Measurements from ENCODE around the gene DNAJC28. TPM values are rescaled to one million over a fixed set of nuclear protein-coding genes. Genes with fewer than 3 reads are reported as not detected.
"Not testable (repeated sequence)": the region's sequence is repeated elsewhere in the genome, so short reads cannot be mapped to it uniquely, and the experiment has no call there.

The DNAJC28 gene
- total RNA-seq, 1 donor from 2014 or later: 6.5 TPM

- DNase-seq (ENCODE audit: low spot score in 2 of 2) (no peak), FAIRE-seq (no peak)
Observed at GRCh38 chr21:33481314-33481943, 10.1 kb downstream of the DNAJC28 start.

- DNase-seq (ENCODE audit: low spot score in 2 of 2) (no peak), FAIRE-seq (no peak)
Observed at GRCh38 chr21:33480481-33481103, 10.9 kb downstream of the DNAJC28 start.

- FAIRE-seq: no peak
- peak; percentile 95 to 98 for DNase-seq (ENCODE audit: low spot score in 2 of 2)
Observed at GRCh38 chr21:33479679-33480480, 11.6 kb downstream of the DNAJC28 start, which contains the start of gene TMEM50B. TSS of gene TMEM50B (minus strand) at chr21:33479974. CDS start at chr21:33468885, 11,089 bp downstream.

GRCh38 chr21:33478935-33479678 is 12.4 kb downstream of the DNAJC28 start:
- DNase-seq (ENCODE audit: low spot score in 2 of 2): peak; percentile 37 to 54
- FAIRE-seq: no peak

- no peak for FAIRE-seq
- DNase-seq (ENCODE audit: low spot score in 2 of 2): no peak
Observed at GRCh38 chr21:33478182-33478581, 13.3 kb downstream of the DNAJC28 start.

- DNase-seq (ENCODE audit: low spot score in 2 of 2) (no peak), FAIRE-seq (no peak)
Observed at GRCh38 chr21:33477066-33477465, 14.4 kb downstream of the DNAJC28 start.

GRCh38 chr21:33473344-33473743 is 18.2 kb downstream of the DNAJC28 start:
- no peak for DNase-seq (ENCODE audit: low spot score in 2 of 2)
- no peak for FAIRE-seq

GRCh38 chr21:33470701-33471100 is 20.8 kb downstream of the DNAJC28 start:
- FAIRE-seq (no peak), DNase-seq (ENCODE audit: low spot score in 2 of 2) (no peak)

GRCh38 chr21:33469183-33469582 is 22.3 kb downstream of the DNAJC28 start:
- FAIRE-seq; DNase-seq (ENCODE audit: low spot score in 2 of 2): not testable (repeated sequence)

- peak; percentile 28 for FAIRE-seq
- DNase-seq (ENCODE audit: low spot score in 2 of 2): no peak
Observed at GRCh38 chr21:33461538-33462250, 29.8 kb downstream of the DNAJC28 start.

- FAIRE-seq: no peak
Observed at GRCh38 chr21:33458861-33459260, 32.7 kb downstream of the DNAJC28 start.

GRCh38 chr21:33455686-33456446 is 35.6 kb downstream of the DNAJC28 start:
- DNase-seq (ENCODE audit: low spot score in 2 of 2): no peak
- no peak for FAIRE-seq

More at GRCh38 chr21:33458861-33459260, 32.7 kb downstream of the DNAJC28 start:
- no peak for DNase-seq (ENCODE audit: low spot score in 2 of 2)

GRCh38 chr21:33452362-33452761 is 39.2 kb downstream of the DNAJC28 start:
- FAIRE-seq (no peak), DNase-seq (ENCODE audit: low spot score in 2 of 2) (no peak)

- no peak for FAIRE-seq
Observed at GRCh38 chr21:33451634-33452071, 39.9 kb downstream of the DNAJC28 start.

GRCh38 chr21:33449616-33450015 is 41.9 kb downstream of the DNAJC28 start:
- no peak for FAIRE-seq
- DNase-seq (ENCODE audit: low spot score in 2 of 2): no peak

More at GRCh38 chr21:33451634-33452071, 39.9 kb downstream of the DNAJC28 start:
- no peak for DNase-seq (ENCODE audit: low spot score in 2 of 2)

- not testable (repeated sequence) for DNase-seq (ENCODE audit: low spot score in 2 of 2); FAIRE-seq
Observed at GRCh38 chr21:33446620-33447019, 44.9 kb downstream of the DNAJC28 start.

GRCh38 chr21:33444499-33444898 is 47.0 kb downstream of the DNAJC28 start:
- FAIRE-seq: no peak

GRCh38 chr21:33443194-33443593 is 48.3 kb downstream of the DNAJC28 start:
- no peak for DNase-seq (ENCODE audit: low spot score in 2 of 2)
- no peak for FAIRE-seq

More at GRCh38 chr21:33444499-33444898, 47.0 kb downstream of the DNAJC28 start:
- no peak for DNase-seq (ENCODE audit: low spot score in 2 of 2)
